PC-9 (cell line): ENCODE measurements around the gene TBC1D14. TPM values are rescaled to one million over a fixed set of nuclear protein-coding genes. Genes with fewer than 3 reads are reported as not detected.
A peak's percentile ranks its signal among the peaks of the same experiment; 100 is the strongest.

ENCODE experiments used
- BruUV-seq: library from RNA; stranded (reverse); fragments of 400-500 nt; replicated peaks from 2 replicates; lab custom pipeline; 2021; lab: Mats Ljungman, UMichigan
- CTCF ChIA-PET: fragments of 300-600 bp; sonication (Branson Sonifier 250); formaldehyde crosslinking; loops from one replicate; lab custom pipeline; 2022; ENCODE audit warnings: antibody characterized with exemption; lab: Charles Lee
- POLR2A ChIA-PET: fragments of 300-600 bp; sonication (Branson Sonifier 250); formaldehyde crosslinking; loops from one replicate; lab custom pipeline; 2022; ENCODE audit warnings: antibody characterized with exemption; ENCODE audit not compliant: unreplicated experiment; lab: Charles Lee
- DNase-seq, 2 experiments: peaks; one replicate each; pipeline versions ENCODE4 v3.0.0 to v3.0.0-alpha.2; 2015 to 2022; ENCODE audit warnings: mixed read lengths in 1 of 2
- H2AFZ ChIP-seq: fragments of 200-600 bp; sonication (generic); 2 replicates; pipeline ENCODE4 v1.8.1; 2017; ENCODE audit warnings: antibody characterized with exemption
- H3F3A ChIP-seq: fragments of 200-600 bp; sonication (generic); 2 replicates; pipeline ENCODE4 v1.8.1; 2017; ENCODE audit warnings: antibody characterized with exemption, mild to moderate bottlenecking, low read depth; ENCODE audit not compliant: insufficient read depth
- H3K27ac ChIP-seq: fragments of 200-600 bp; sonication (generic); 2 replicates; pipeline ENCODE4 v1.6.1; 2016; ENCODE audit warnings: mixed run types
- H3K27me3 ChIP-seq: fragments of 200-600 bp; sonication (generic); 2 replicates; pipeline ENCODE4 v1.6.1; 2016; ENCODE audit warnings: low read depth, mixed run types; ENCODE audit not compliant: insufficient read depth
- H3K36me3 ChIP-seq: fragments of 200-600 bp; sonication (generic); 2 replicates; pipeline ENCODE4 v1.6.1; 2016; ENCODE audit warnings: low read depth, mixed run types
- H3K4me1 ChIP-seq: fragments of 200-600 bp; sonication (generic); replicated peaks from 2 replicates; pipeline ENCODE4 v1.6.1; 2016; ENCODE audit warnings: mixed run types; ENCODE audit not compliant: insufficient read depth
- H3K4me2 ChIP-seq: fragments of 200-600 bp; sonication (generic); 2 replicates; pipeline ENCODE4 v1.6.1; 2017; ENCODE audit warnings: mixed run types
- H3K4me3 ChIP-seq: fragments of 200-600 bp; sonication (generic); 2 replicates; pipeline ENCODE4 v1.6.1; 2016; ENCODE audit warnings: mixed run types
- H3K79me2 ChIP-seq: fragments of 200-600 bp; sonication (generic); 2 replicates; pipeline ENCODE4 v1.6.1; 2017; ENCODE audit warnings: low read depth, mixed run types
- H3K9me2 ChIP-seq: fragments of 200-600 bp; sonication (generic); 2 replicates; pipeline ENCODE4 v1.8.1; 2017; ENCODE audit warnings: mild to moderate bottlenecking; ENCODE audit not compliant: insufficient read depth
- H3K9me3 ChIP-seq: fragments of 200-600 bp; sonication (generic); 2 replicates; pipeline ENCODE4 v1.8.1; 2016; ENCODE audit warnings: low read depth; ENCODE audit not compliant: insufficient read depth
- H4K20me1 ChIP-seq: fragments of 200-600 bp; sonication (generic); 2 replicates; pipeline ENCODE4 v1.8.1; 2017; ENCODE audit not compliant: insufficient read depth
- CTCF ChIP-seq: fragments of 200-600 bp; sonication (generic); conservative IDR thresholded peaks from 2 replicates; pipeline ENCODE4 v1.6.1; 2017; ENCODE audit warnings: mixed run types, antibody characterized with exemption, mild to moderate bottlenecking, moderate library complexity
- EZH2 ChIP-seq: fragments of 200-600 bp; sonication (generic); IDR thresholded peaks from 2 replicates; pipeline ENCODE4 v1.8.0; 2017; ENCODE audit warnings: antibody characterized with exemption, low read depth
- intact Hi-C: fragments of 100-400 bp; cut with micrococcal nuclease; formaldehyde crosslinking; loops from one replicate; pipeline ENCODE4 v1.10.0; 2022; ENCODE audit not compliant: unreplicated experiment
- total RNA-seq: library from RNA; stranded (reverse); gene quantifications from 2 replicates; pipeline ENCODE4 v1.2.3, GENCODE V29; 2021

TBC1D14 gene
- total RNA-seq, 1 experiment from 2014 or later, result 46.2 TPM

GRCh38 chr4:7020856-7021255 lies 111.2 kb downstream of the TBC1D14 start:
- H3K36me3 ChIP-seq, result no peaks in the 10 kb centered on the region
- peaks cover 22% of the 10 kb centered on the region for H3F3A ChIP-seq
- no peak for TF ChIP-seq CTCF
- no peak for TF ChIP-seq EZH2
- peaks cover 23% of the 10 kb centered on the region for H3K4me1 ChIP-seq
- no peaks in the 10 kb centered on the region for H3K27me3 ChIP-seq
- no peak overlapping the region for H3K4me3 ChIP-seq
- intact Hi-C loops, result no loop called here
- BruUV-seq, result no TSS peak
- H3K9me3 ChIP-seq, result no peaks in the 10 kb centered on the region
- ChIA-PET POLR2A (interaction anchor here (0.6 kb wide), 1 partner anchor 13 kb away, joined by 3 read pairs; no protein-coding TSS in a partner anchor), CTCF (interaction anchor here (0.6 kb wide), 1 partner anchor 44 kb away, joined by 3 read pairs; no protein-coding TSS in a partner anchor)
- H3K4me2 ChIP-seq, result no peak overlapping the region
- no peaks in the 10 kb centered on the region for H3K9me2 ChIP-seq
- no peaks in the 10 kb centered on the region for H4K20me1 ChIP-seq
- DNase-seq, result no peak
- no peak overlapping the region for H2AFZ ChIP-seq
- 0 out of 2 replicates have a peak, but pooled peaks cover 9% of the 10 kb centered on the region for H3K79me2 ChIP-seq
- H3K27ac ChIP-seq, result peak overlapping the region; percentile 86

- H4K20me1 ChIP-seq, result no peaks in the 10 kb centered on the region
- peaks cover 23% of the 10 kb centered on the region for H3K4me1 ChIP-seq
- H3K79me2 ChIP-seq, result 0 out of 2 replicates have a peak, but pooled peaks cover 9% of the 10 kb centered on the region
- no peak for DNase-seq
- intact Hi-C loops, result no loop called here
- no peak overlapping the region for H3K4me3 ChIP-seq
- no peaks in the 10 kb centered on the region for H3K27me3 ChIP-seq
- H3K27ac ChIP-seq, result peak overlapping the region; percentile 86
- POLR2A ChIA-PET, result interaction anchor here (0.6 kb wide), 1 partner anchor 31 kb away, joined by 5 read pairs; no protein-coding TSS in a partner anchor
- no peaks in the 10 kb centered on the region for H3K9me3 ChIP-seq
- no peak overlapping the region for H2AFZ ChIP-seq
- no peaks in the 10 kb centered on the region for H3K36me3 ChIP-seq
- BruUV-seq, result no TSS peak
- no peak overlapping the region for H3K4me2 ChIP-seq
- peaks cover 22% of the 10 kb centered on the region for H3F3A ChIP-seq
- no peaks in the 10 kb centered on the region for H3K9me2 ChIP-seq
- CTCF ChIA-PET, result interaction anchor here (0.9 to 1.4 kb wide), 2 partner anchors 22 to 49 kb away, joined by 4 to 11 read pairs; partner anchors contain the start of gene TADA2B
- no peak for TF ChIP-seq CTCF
- TF ChIP-seq EZH2, result no peak
Measured at GRCh38 chr4:7021355-7021754, 111.7 kb downstream of the TBC1D14 start.

DNA sequence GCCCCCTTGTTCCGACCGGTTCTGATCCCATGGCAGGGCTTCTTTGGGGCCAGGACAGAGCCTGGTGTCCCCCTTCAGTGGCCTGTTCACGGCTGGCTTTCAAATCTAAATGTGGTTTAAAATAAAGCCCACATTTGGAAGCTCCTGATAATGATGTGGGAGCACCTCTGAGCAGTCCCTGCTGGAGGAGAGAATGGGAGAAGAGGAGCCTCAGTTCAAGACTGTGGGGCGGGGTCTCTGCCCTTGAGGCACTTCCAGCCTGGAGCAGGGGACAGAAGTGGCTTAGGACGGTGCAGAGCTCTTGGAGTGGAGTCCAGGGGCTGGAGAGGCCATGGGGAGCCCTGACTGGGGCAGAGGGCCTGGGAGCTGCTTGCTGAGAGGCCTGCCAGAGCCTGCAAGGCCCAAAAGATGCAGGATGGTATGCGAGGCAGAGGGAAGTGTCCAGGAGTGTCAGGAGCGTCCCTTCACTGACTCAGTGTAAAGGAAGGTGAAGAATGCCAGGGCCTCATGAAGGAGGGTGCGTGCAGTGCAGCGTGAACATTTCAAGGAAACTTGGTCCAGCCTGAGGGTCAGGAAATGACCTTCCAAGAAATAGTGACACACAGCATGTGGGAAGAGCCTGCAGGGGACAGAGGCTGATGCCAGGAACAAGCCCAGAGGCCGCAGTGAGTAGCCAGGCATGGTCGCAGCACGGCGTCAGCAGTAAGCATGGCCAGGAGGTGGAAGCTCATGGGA lies 112.5 kb downstream of the TBC1D14 start:
- Histone ChIP-seq H3K27ac (peak overlapping the region; percentile 86), H3K36me3 (no peaks in the 10 kb centered on the region), H3K4me1 (peaks cover 23% of the 10 kb centered on the region), H3K4me3 (no peak overlapping the region), H3K79me2 (0 out of 2 replicates have a peak, but pooled peaks cover 9% of the 10 kb centered on the region), H3K27me3 (no peaks in the 10 kb centered on the region), H3K4me2 (peak overlapping the region; percentile 43; the same call in 1 of the 2 replicates), H4K20me1 (no peaks in the 10 kb centered on the region), H2AFZ (no peak overlapping the region), H3K9me2 (no peaks in the 10 kb centered on the region), H3K9me3 (no peaks in the 10 kb centered on the region), H3F3A (peaks cover 22% of the 10 kb centered on the region)
- CTCF ChIA-PET, result interaction anchor here (0.6 to 1.4 kb wide), 3 partner anchors 21 to 49 kb away, joined by 4 to 14 read pairs (median 11); partner anchors contain the start of gene TADA2B
- TF ChIP-seq EZH2 (no peak), CTCF (no peak)
- intact Hi-C loops, result loop anchor here (1.0 kb wide), 2 partner anchors 12 to 23 kb away; no protein-coding TSS in a partner anchor
- DNase-seq, result peak; percentile 85 to 98
- no TSS peak for BruUV-seq
- POLR2A ChIA-PET, result interaction anchor here (0.6 kb wide), 2 partner anchors 30 to 31 kb away, joined by 3 to 5 read pairs; no protein-coding TSS in a partner anchor
